K562 (cell line): Measurements from ENCODE around the gene FAM167B. TPM values are rescaled to one million over a fixed set of nuclear protein-coding genes. Genes with fewer than 3 reads are reported as not detected.

Experiments
- ARNT ChIP-seq, 2 experiments: fragments of 450-650 bp; IDR thresholded peaks; 2 replicates each; pipeline ENCODE4 v1.6.1; 2016; ENCODE audit warnings: mild to moderate bottlenecking in 1 of 2
- JUND ChIP-seq, 2 experiments: IDR thresholded peaks; 2 replicates in 1 of 2; 3 replicates in 1 of 2; pipeline ENCODE4 v1.6.1; 2011; ENCODE audit warnings: borderline replicate concordance in 2 of 2, low read depth in 2 of 2, low read length in 2 of 2, improper control_type of control experiment in 1 of 2, missing biosample characterization in 1 of 2, missing genetic modification characterization in 1 of 2, missing genetic modification reagents in 1 of 2
- MEF2D ChIP-seq: conservative IDR thresholded peaks from 2 replicates; pipeline ENCODE4 v1.6.1; 2016; ENCODE audit warnings: low read depth, missing genetic modification characterization, missing compliant biosample characterization
- POLR2G ChIP-seq: fragments of 200-400 bp; formaldehyde crosslinking; IDR thresholded peaks from 2 replicates; pipeline ENCODE4 v1.6.1; 2017; ENCODE audit warnings: low read depth, mild to moderate bottlenecking, antibody characterized with exemption, low read length, moderate library complexity
- SMAD4 ChIP-seq: fragments of 250-450 bp; sonication (Bioruptor Pico); conservative IDR thresholded peaks from 2 replicates; pipeline ENCODE4 v1.8.0; 2021; ENCODE audit warnings: inconsistent platforms, mild to moderate bottlenecking, moderate library complexity
- polyA plus RNA-seq, 8 experiments: library from polyadenylated mRNA; depleted of rRNA in 4 of 8; stranded (reverse) in 5 of 8; unstranded in 3 of 8; fragments of >200 nt; fragmentation: Nextera tagmentation in 2 of 8; fragmentation: Illumina TruSeq in 1 of 8; extraction: Ambion mirVana in 2 of 8; extraction: Trizol in 1 of 8; gene quantifications; 2 replicates each; pipeline versions ENCODE4 v1.2.1 to v1.2.3, GENCODE V29; 2011 to 2014; ENCODE audit warnings: inconsistent platforms in 1 of 8, missing spikeins in 1 of 8
- total RNA-seq, 7 experiments: library from RNA; depleted of rRNA in 6 of 7; stranded (reverse); fragments of >200 nt in 6 of 7; fragmentation: Illumina TruSeq in 2 of 7; extraction: Trizol in 2 of 7; gene quantifications; 2 replicates each; pipeline versions ENCODE4 v1.2.1 to v1.2.3, GENCODE V29; 2011 to 2021; ENCODE audit warnings: low replicate concordance in 1 of 7
- TF ChIP-seq, protein P1 (sequence below), 3 experiments: IDR thresholded peaks in 2 of 3; conservative IDR thresholded peaks in 1 of 3; 2 replicates each; pipeline ENCODE4 v1.5.1; 2011 to 2012; ENCODE audit warnings: low read length in 3 of 3, mild to moderate bottlenecking in 3 of 3, control low read depth in 2 of 3, improper control_type of control experiment in 1 of 3, inconsistent platforms in 1 of 3, low read depth in 1 of 3, mixed read lengths in 1 of 3, moderate library complexity in 1 of 3; ENCODE audit not compliant: insufficient read depth in 2 of 3
- TF ChIP-seq, protein P2 (sequence below): fragments of 450-650 bp; IDR thresholded peaks from 2 replicates; pipeline ENCODE4 v1.6.1; 2018; ENCODE audit warnings: mild to moderate bottlenecking, low read depth; ENCODE audit not compliant: partially characterized antibody
- TF ChIP-seq, protein P3 (sequence below): fragments of 450-650 bp; IDR thresholded peaks from 2 replicates; pipeline ENCODE4 v1.6.1; 2016; ENCODE audit warnings: mild to moderate bottlenecking, moderate library complexity

Gene FAM167B
- total and polyA plus RNA-seq, 9 of the 15 experiments (the other 6 are each of a cell fraction or from before 2014, with no cell fraction given), result not detected

DNA sequence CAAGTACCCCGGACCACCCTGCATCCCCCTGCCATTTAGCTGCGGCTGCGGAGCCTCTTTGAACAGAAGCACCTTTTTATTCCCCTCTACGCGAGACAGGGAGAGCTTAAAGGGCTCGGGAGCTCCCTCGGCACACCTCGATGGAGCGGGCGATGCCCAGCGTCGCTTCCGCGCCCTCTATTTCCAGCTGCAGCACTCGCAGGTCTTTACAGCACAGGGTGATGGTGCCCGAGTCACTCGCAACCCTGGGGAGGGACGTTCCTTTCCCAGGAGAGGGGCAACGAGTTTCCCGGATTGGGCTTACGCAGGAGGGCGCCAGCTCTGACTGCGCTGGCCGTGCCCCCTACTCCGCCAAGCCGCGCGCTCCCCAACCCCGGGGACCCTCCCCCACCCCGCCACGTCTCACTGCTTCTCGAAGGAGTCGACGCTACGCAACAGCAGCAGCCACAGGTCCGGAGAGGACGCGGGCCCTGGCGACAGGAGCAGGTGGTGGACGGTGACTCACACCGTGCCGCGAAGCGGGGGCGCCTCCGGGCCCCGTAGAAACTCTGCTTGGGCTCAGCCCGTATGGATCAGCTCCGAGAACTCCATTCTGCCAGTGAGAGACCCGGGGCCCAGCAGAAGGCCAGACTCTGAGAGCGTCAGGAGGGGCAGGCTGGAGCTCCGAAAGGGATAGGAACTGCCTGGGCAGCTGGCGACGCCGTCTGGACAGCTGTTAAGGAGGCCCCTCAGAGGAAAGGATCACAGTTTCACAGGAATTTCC, 5.8 kb upstream of the FAM167B start (continued):
- TF ChIP-seq, protein P1, sequence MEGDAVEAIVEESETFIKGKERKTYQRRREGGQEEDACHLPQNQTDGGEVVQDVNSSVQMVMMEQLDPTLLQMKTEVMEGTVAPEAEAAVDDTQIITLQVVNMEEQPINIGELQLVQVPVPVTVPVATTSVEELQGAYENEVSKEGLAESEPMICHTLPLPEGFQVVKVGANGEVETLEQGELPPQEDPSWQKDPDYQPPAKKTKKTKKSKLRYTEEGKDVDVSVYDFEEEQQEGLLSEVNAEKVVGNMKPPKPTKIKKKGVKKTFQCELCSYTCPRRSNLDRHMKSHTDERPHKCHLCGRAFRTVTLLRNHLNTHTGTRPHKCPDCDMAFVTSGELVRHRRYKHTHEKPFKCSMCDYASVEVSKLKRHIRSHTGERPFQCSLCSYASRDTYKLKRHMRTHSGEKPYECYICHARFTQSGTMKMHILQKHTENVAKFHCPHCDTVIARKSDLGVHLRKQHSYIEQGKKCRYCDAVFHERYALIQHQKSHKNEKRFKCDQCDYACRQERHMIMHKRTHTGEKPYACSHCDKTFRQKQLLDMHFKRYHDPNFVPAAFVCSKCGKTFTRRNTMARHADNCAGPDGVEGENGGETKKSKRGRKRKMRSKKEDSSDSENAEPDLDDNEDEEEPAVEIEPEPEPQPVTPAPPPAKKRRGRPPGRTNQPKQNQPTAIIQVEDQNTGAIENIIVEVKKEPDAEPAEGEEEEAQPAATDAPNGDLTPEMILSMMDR (IDR thresholded peaks at IDR 0.05 in 2 of 3, conservative IDR thresholded peaks at IDR 0.05 in 1 of 3; ENCODE audit: insufficient read depth in 2 of 3, low read depth in 1 of 3, low read length in 3 of 3), result 0 out of 6 replicates have a peak, but pooled peaks of 1 of the 3 experiments have one; percentile 12
- TF ChIP-seq POLR2G (peak; percentile 61; the same call in 1 of the 2 replicates), SMAD4 (CRISPR knock-in tag) (peak; percentile 45; the same call in 1 of the 2 replicates), ARNT (IDR thresholded peaks at IDR 0.05) (no peak), MEF2D (no peak), JUND (IDR thresholded peaks at IDR 0.05; ENCODE audit: borderline replicate concordance, low read depth, low read length) (peak; percentile 84), JUND (tag; IDR thresholded peaks at IDR 0.05; ENCODE audit: borderline replicate concordance, low read depth, low read length) (0 out of 3 replicates have a peak, but pooled peaks have one; percentile 18)
- TF ChIP-seq, protein P2, sequence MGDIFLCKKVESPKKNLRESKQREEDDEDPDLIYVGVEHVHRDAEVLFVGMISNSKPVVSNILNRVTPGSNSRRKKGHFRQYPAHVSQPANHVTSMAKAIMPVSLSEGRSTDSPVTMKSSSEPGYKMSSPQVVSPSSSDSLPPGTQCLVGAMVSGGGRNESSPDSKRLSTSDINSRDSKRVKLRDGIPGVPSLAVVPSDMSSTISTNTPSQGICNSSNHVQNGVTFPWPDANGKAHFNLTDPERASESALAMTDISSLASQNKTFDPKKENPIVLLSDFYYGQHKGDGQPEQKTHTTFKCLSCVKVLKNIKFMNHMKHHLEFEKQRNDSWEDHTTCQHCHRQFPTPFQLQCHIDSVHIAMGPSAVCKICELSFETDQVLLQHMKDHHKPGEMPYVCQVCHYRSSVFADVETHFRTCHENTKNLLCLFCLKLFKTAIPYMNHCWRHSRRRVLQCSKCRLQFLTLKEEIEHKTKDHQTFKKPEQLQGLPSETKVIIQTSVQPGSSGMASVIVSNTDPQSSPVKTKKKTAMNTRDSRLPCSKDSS, result no peak
- TF ChIP-seq, protein P3, sequence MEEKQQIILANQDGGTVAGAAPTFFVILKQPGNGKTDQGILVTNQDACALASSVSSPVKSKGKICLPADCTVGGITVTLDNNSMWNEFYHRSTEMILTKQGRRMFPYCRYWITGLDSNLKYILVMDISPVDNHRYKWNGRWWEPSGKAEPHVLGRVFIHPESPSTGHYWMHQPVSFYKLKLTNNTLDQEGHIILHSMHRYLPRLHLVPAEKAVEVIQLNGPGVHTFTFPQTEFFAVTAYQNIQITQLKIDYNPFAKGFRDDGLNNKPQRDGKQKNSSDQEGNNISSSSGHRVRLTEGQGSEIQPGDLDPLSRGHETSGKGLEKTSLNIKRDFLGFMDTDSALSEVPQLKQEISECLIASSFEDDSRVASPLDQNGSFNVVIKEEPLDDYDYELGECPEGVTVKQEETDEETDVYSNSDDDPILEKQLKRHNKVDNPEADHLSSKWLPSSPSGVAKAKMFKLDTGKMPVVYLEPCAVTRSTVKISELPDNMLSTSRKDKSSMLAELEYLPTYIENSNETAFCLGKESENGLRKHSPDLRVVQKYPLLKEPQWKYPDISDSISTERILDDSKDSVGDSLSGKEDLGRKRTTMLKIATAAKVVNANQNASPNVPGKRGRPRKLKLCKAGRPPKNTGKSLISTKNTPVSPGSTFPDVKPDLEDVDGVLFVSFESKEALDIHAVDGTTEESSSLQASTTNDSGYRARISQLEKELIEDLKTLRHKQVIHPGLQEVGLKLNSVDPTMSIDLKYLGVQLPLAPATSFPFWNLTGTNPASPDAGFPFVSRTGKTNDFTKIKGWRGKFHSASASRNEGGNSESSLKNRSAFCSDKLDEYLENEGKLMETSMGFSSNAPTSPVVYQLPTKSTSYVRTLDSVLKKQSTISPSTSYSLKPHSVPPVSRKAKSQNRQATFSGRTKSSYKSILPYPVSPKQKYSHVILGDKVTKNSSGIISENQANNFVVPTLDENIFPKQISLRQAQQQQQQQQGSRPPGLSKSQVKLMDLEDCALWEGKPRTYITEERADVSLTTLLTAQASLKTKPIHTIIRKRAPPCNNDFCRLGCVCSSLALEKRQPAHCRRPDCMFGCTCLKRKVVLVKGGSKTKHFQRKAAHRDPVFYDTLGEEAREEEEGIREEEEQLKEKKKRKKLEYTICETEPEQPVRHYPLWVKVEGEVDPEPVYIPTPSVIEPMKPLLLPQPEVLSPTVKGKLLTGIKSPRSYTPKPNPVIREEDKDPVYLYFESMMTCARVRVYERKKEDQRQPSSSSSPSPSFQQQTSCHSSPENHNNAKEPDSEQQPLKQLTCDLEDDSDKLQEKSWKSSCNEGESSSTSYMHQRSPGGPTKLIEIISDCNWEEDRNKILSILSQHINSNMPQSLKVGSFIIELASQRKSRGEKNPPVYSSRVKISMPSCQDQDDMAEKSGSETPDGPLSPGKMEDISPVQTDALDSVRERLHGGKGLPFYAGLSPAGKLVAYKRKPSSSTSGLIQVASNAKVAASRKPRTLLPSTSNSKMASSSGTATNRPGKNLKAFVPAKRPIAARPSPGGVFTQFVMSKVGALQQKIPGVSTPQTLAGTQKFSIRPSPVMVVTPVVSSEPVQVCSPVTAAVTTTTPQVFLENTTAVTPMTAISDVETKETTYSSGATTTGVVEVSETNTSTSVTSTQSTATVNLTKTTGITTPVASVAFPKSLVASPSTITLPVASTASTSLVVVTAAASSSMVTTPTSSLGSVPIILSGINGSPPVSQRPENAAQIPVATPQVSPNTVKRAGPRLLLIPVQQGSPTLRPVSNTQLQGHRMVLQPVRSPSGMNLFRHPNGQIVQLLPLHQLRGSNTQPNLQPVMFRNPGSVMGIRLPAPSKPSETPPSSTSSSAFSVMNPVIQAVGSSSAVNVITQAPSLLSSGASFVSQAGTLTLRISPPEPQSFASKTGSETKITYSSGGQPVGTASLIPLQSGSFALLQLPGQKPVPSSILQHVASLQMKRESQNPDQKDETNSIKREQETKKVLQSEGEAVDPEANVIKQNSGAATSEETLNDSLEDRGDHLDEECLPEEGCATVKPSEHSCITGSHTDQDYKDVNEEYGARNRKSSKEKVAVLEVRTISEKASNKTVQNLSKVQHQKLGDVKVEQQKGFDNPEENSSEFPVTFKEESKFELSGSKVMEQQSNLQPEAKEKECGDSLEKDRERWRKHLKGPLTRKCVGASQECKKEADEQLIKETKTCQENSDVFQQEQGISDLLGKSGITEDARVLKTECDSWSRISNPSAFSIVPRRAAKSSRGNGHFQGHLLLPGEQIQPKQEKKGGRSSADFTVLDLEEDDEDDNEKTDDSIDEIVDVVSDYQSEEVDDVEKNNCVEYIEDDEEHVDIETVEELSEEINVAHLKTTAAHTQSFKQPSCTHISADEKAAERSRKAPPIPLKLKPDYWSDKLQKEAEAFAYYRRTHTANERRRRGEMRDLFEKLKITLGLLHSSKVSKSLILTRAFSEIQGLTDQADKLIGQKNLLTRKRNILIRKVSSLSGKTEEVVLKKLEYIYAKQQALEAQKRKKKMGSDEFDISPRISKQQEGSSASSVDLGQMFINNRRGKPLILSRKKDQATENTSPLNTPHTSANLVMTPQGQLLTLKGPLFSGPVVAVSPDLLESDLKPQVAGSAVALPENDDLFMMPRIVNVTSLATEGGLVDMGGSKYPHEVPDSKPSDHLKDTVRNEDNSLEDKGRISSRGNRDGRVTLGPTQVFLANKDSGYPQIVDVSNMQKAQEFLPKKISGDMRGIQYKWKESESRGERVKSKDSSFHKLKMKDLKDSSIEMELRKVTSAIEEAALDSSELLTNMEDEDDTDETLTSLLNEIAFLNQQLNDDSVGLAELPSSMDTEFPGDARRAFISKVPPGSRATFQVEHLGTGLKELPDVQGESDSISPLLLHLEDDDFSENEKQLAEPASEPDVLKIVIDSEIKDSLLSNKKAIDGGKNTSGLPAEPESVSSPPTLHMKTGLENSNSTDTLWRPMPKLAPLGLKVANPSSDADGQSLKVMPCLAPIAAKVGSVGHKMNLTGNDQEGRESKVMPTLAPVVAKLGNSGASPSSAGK, result peak; percentile 96
